Measurements from ENCODE around the gene ABCA10.

The ABCA10 gene

DNA sequence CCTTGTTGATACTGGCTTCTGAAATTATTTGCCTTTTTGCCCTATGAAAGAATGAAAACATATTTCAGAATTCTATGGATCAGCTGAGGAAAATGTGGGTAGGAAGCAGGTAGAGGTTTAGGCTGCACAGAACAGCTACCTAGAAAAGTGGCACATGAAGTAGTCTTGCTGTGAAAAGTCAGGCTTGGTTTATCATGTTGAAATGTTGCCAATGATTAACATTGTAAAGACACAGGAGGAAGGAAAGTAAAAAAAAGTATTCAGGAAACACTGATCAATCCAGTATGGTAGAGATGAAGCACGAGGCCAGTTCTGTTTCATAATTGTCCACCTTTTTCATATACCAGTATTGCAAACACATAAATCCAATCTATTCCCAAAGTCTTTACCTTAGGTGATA is 116.8 kb downstream of the ABCA10 start:
- POLR2A ChIA-PET, result no interaction called here
- CTCF ChIA-PET, result no interaction called here
- Histone ChIP-seq H3K4me3 (ENCODE audit: low read depth, low read length) (no peak overlapping the region), H3K9me3 (ENCODE audit: control insufficient read depth, insufficient read depth, low read depth, low read length) (no peaks in the 10 kb centered on the region), H3K36me3 (ENCODE audit: control insufficient read depth in 2 of 2, insufficient read depth in 1 of 2, low read length in 2 of 2) (no peaks in the 10 kb centered on the region), H3K27ac (ENCODE audit: extremely low read depth, low read depth, low read length) (no peak overlapping the region), H3K4me1 (ENCODE audit: control insufficient read depth, insufficient read depth, low read length) (no peaks in the 10 kb centered on the region)
- TF ChIP-seq ZNF146 (tag by site-specific recombination; IDR thresholded peaks at IDR 0.05) (no peak), ZNF624 (tag by site-specific recombination; IDR thresholded peaks at IDR 0.05) (no peak), BCL11A (tag by site-specific recombination; IDR thresholded peaks at IDR 0.05; ENCODE audit: low read depth) (no peak), WT1 (tag by site-specific recombination; IDR thresholded peaks at IDR 0.05) (no peak), ZNF791 (tag by site-specific recombination; IDR thresholded peaks at IDR 0.05) (no peak), ZNF10 (tag by site-specific recombination; IDR thresholded peaks at IDR 0.05) (no peak)
- TF ChIP-seq, protein P1, sequence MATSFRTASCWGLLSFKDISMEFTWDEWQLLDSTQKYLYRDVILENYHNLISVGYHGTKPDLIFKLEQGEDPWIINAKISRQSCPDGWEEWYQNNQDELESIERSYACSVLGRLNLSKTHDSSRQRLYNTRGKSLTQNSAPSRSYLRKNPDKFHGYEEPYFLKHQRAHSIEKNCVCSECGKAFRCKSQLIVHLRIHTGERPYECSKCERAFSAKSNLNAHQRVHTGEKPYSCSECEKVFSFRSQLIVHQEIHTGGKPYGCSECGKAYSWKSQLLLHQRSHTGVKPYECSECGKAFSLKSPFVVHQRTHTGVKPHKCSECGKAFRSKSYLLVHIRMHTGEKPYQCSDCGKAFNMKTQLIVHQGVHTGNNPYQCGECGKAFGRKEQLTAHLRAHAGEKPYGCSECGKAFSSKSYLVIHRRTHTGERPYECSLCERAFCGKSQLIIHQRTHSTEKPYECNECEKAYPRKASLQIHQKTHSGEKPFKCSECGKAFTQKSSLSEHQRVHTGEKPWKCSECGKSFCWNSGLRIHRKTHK (tag by site-specific recombination; IDR thresholded peaks at IDR 0.05), result no peak

DNA sequence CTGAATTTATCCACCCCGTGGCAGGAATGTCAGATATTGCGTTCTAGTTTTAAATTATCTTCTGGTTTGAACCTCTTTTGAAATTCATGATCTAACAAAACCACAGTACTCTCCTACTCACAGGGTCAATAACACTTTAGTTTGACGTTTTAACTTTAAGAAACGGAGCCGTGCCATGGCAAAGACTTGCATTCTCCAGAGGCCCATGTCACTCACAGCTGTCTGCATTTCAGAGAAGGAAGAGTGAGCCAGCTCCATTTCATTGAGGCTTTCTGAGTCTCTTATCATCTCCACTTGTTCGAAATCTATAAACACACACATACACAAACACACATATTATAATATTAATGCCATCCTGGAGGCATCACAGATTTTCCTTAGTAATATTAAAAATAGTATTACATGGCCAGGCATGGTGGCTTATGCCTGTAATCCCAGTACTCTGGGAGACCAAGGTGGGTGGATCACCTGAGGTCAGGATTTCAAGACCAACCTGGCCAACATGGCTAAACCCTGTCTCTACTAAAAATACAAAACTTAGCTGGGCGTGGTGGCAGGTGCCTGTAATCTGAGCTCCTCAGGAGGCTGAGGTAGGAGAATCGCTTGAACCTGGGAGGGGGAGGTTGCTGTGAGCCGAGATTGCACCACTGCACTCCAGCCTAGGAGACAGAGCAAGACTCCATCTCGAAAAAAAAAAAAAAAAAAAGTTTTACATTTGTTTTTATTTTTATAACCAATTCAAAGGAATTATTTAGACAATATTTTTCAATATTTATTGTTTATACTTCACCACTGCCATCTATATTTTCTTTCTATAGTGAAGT is 122.5 kb downstream of the ABCA10 start:
- Histone ChIP-seq H3K4me3 (ENCODE audit: low read depth, low read length) (no peak overlapping the region), H3K36me3 (ENCODE audit: control insufficient read depth in 2 of 2, insufficient read depth in 1 of 2, low read length in 2 of 2) (no peaks in the 10 kb centered on the region), H3K4me1 (ENCODE audit: control insufficient read depth, insufficient read depth, low read length) (no peaks in the 10 kb centered on the region), H3K27ac (ENCODE audit: extremely low read depth, low read depth, low read length) (no peak overlapping the region), H3K9me3 (ENCODE audit: control insufficient read depth, insufficient read depth, low read depth, low read length) (no peaks in the 10 kb centered on the region)
- ChIA-PET CTCF (interaction anchor here (0.6 kb wide), 1 partner anchor 52 kb away, joined by 3 read pairs; no protein-coding TSS in a partner anchor), POLR2A (no interaction called here)
- no peak for TF ChIP-seq ZNF133 (tag by site-specific recombination; IDR thresholded peaks at IDR 0.05)
- no peak for TF ChIP-seq ZNF76 (tag by site-specific recombination; IDR thresholded peaks at IDR 0.05; ENCODE audit: borderline replicate concordance, low read depth)
- TF ChIP-seq ZNF169 (tag by site-specific recombination; IDR thresholded peaks at IDR 0.05), result no peak
- no peak for TF ChIP-seq ZNF596 (tag by site-specific recombination; IDR thresholded peaks at IDR 0.05)
- TF ChIP-seq ZNF37A (tag by site-specific recombination; IDR thresholded peaks at IDR 0.05), result no peak
- no peak for TF ChIP-seq ZBTB20 (tag by site-specific recombination; IDR thresholded peaks at IDR 0.05)
- TF ChIP-seq HOXD13 (CRISPR knock-in tag; IDR thresholded peaks at IDR 0.05; ENCODE audit: borderline replicate concordance), result no peak
- no peak for TF ChIP-seq FEZF1 (tag by site-specific recombination; IDR thresholded peaks at IDR 0.05)
- no peak for TF ChIP-seq ZNF621 (tag by site-specific recombination; IDR thresholded peaks at IDR 0.05)
- TF ChIP-seq, protein P2, sequence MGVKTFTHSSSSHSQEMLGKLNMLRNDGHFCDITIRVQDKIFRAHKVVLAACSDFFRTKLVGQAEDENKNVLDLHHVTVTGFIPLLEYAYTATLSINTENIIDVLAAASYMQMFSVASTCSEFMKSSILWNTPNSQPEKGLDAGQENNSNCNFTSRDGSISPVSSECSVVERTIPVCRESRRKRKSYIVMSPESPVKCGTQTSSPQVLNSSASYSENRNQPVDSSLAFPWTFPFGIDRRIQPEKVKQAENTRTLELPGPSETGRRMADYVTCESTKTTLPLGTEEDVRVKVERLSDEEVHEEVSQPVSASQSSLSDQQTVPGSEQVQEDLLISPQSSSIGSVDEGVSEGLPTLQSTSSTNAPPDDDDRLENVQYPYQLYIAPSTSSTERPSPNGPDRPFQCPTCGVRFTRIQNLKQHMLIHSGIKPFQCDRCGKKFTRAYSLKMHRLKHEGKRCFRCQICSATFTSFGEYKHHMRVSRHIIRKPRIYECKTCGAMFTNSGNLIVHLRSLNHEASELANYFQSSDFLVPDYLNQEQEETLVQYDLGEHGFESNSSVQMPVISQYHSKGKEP (tag by site-specific recombination; IDR thresholded peaks at IDR 0.05), result no peak
- no peak for TF ChIP-seq ZBTB17 (tag by site-specific recombination; IDR thresholded peaks at IDR 0.05)
- no peak for TF ChIP-seq ZNF707 (tag by site-specific recombination; IDR thresholded peaks at IDR 0.05)
- TF ChIP-seq OVOL3 (tag by site-specific recombination; IDR thresholded peaks at IDR 0.05), result no peak
- no peak for TF ChIP-seq OSR2 (tag by site-specific recombination; IDR thresholded peaks at IDR 0.05)
